HG03354 (cell line): Measurements from ENCODE around the gene TMEM11.
"Not testable (repeated sequence)": the region's sequence is repeated elsewhere in the genome, so short reads cannot be mapped to it uniquely, and the experiment has no call there.

Experiments used
- ATAC-seq: cut with Tn5 transposase; IDR thresholded peaks from one replicate; pipeline ENCODE4 v1.9.1; 2021; ENCODE audit warnings: mild to moderate bottlenecking; ENCODE audit not compliant: unreplicated experiment, poor library complexity, severe bottlenecking

TMEM11 gene

GRCh38 chr17:21213638-21214014, 335 bp downstream of the TMEM11 start:
- peak; percentile 23 for ATAC-seq

GRCh38 chr17:21212826-21213637, 929 bp downstream of the TMEM11 start:
- no peak for ATAC-seq

GRCh38 chr17:21211825-21212479, 2.0 kb downstream of the TMEM11 start:
- ATAC-seq: no peak

GRCh38 chr17:21210411-21211076, 3.4 kb downstream of the TMEM11 start:
- ATAC-seq: no peak

DNA sequence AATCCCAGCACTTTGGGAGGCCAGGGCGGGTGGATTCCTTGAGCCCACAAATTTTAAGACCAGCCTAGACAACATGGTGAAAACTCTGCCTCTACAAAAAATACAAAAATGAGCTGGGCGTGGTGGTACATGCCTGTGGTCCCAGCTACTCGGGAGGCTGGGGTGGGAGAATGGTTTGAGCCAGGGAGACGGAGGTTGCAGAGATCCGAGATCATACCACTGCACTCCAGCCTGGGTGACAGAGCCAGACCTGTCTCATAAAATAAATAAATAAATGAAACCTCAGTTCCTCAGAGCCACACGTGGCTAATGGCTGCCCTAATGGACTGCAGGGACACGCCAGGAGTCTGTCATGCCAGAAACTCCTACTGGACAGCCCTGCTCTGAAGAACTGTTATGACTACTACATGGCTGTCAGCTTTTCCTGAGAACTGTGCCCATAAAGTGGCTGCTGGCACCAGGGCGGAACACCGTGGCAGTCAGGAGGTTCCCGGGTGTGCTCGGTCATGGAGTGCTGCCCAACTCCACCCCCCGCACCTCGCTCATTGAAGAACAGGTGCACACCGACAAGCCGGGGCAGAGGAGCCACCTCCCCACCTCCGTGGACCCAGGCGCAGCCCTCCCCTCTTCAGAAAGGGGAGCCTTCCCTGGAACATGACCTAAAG, 4.3 kb downstream of the TMEM11 start:
- ATAC-seq: no peak

- no peak for ATAC-seq
These were observed 5.6 kb downstream of the TMEM11 start for GRCh38 chr17:21208352-21208751.

DNA sequence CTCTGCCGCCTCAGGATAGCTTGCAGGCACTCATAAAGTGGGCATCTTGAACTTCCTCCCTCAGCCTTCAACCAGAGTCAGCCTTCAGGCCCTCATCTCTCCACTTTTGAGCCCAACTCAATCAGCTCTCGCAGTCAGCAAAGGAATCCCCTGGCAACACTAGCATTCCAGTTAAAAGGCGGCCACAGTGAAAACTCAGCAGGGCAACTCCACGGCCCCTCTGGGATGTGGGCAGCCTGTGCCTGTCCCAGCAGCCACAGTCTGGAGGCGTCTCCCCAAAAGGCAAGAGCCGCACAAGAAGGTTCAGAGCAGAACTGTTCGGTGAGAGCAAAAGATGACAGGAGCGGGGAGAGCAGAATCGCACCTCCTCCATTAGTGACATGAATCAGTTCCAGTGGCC, 9.0 kb downstream of the TMEM11 start:
- no peak for ATAC-seq

DNA sequence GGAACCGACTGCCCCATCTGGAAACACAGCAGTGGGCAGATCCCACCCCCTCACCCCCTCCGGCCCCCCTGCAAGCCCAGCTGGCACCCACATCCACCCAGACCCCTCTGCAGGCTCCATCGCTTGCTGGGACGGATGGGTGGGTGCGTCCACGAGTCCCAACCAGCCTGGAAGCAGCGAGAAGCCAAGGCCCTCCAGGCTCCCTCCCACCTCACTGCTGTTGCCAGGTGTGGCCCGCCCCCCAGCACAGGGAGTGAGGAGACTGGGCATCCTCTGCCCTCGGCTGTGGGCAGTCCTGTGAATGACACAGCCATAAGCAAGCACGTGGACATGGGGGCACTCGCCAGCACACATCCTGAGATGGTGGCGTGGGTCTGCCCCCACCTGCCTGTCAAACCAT, 11.4 kb downstream of the TMEM11 start:
- no peak for ATAC-seq

- no peak for ATAC-seq
These were observed 12.1 kb downstream of the TMEM11 start for GRCh38 chr17:21201874-21202273.

- no peak for ATAC-seq
These were observed 12.7 kb downstream of the TMEM11 start for GRCh38 chr17:21201298-21201595.

DNA sequence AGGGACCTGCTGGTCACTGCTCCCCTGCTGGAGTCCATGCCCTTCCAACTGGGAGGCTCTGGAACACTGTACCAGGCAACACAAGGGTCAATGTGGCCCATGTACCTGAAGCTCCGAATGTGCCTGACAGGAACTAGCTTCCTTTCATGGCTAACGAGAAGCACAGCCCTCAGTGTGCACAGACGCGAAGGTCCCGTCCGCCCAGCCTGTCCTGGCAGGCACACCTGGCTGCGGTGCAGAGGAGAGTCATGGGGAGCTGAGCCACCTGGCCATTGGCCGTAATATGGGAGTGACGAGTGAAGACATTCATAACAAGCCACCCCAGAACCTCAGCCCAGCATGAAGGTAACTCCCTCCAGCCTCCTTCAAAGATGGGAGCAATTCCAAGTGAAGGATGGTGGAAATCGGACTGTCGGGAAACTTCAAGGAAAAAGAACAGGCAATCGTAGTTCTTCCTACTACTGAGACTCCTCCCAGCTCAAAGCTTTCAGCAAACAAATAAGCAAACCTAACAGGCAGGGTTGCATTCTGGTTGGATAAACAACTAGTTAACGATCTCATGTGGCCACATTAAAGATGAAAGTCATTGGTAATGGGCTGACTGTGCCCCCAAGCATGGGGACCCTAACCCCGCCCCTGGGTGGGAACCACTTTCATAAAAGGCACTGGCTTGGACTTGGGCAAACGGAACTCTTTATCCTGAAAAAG, 13.2 kb downstream of the TMEM11 start:
- no peak for ATAC-seq

- ATAC-seq: no peak
These were observed 14.1 kb downstream of the TMEM11 start for GRCh38 chr17:21199856-21200255.

DNA sequence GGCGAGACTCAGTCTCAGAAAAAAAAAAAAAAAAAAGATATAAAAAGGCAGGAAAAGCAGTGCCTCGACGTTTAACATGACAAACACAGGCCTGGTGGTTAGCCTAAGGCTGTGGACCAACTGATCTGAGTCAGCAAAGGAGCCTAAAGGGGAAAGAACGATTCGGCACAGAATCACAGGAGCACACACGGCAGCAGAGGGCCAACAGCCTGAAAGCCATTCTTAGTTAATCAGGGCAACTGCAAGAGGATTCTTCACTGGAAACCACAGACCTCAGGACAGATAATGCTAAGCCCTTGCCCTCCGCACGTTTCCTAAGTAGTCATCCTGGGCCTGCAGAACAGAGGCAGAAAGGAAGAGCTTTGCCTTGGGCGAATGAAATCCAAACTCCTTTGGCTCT, 14.7 kb downstream of the TMEM11 start:
- ATAC-seq: no peak

GRCh38 chr17:21198411-21198810, 15.6 kb downstream of the TMEM11 start:
- ATAC-seq: no peak

DNA sequence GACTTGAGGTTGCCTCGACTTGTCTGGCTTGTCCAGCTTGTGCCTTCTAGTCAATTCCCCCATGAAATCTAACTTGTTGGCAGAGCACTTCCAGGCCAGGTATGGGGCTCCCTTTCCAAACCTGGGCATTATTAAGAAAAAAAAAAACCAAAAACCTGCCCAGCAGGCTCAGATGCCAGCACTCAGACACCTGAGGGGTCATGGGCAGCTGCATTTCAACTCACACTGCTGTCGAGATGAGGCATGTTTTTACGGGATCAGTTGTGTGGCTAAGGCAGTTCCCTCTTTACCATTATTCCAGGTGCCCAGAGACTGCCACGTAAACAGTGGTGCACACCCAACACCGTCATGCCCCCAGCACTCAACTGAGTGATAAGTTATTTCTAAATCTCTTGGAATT, 17.8 kb downstream of the TMEM11 start:
- no peak for ATAC-seq

GRCh38 chr17:21194703-21195102, 19.3 kb downstream of the TMEM11 start:
- no peak for ATAC-seq

GRCh38 chr17:21194226-21194625, 19.7 kb downstream of the TMEM11 start:
- no peak for ATAC-seq

DNA sequence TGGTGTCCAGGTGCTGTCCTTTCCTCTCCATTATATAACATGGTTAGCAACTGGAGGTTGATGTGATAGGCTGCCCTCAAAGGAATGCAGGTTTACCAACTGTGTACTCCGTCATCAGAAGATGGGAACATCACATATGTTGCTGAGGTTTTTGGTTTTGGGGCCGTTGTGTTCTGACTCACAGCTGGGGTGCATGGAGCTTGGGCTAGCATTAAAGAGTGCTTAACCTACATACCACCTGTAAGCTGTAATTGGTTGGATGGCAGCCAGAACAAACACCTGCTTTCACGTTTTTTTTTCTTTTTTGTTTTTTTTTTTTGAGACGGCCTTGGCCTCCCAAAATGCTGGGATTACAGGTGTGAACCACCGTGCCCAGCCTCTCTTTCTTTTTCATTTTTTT, 20.9 kb downstream of the TMEM11 start:
- no peak for ATAC-seq

GRCh38 chr17:21192414-21192813, 21.5 kb downstream of the TMEM11 start:
- ATAC-seq: not testable (repeated sequence)

DNA sequence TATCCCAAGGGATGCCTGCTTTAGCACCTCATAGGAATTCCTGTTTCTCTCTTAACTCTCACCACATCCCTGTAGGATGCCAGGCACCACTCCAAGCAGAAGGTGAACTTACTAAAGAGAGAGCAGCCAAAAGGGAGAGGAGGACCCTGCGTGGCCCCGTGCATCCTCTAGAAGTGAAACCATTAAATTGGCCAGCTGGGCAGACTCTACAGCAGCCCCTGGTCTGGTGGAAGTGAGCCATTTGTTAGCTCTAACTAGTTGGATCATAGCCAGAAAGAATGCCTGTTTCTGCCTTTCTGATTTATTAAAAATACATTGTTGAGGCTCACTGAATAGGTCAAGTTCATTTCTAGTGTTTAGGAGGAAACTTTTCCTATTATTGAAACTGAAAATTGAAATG, 22.3 kb downstream of the TMEM11 start:
- no peak for ATAC-seq
